SK-N-SH (cell line): ENCODE data around the gene SORCS3. TPM values are rescaled to one million over a fixed set of nuclear protein-coding genes. Genes with fewer than 3 reads are reported as not detected.
A peak's percentile ranks its signal among the peaks of the same experiment; 100 is the strongest.

ENCODE experiments used
- CTCF ChIA-PET: fragments of 300-600, 350-600 bp; formaldehyde crosslinking; extraction: SDS; loops from one replicate; lab custom pipeline; 2021; lab: Yijun Ruan, JAX
- POLR2A ChIA-PET: fragments of 350-600 bp; sonication (Branson Sonifier 250); formaldehyde crosslinking; extraction: SDS; loops from one replicate; lab custom pipeline; 2020; ENCODE audit warnings: antibody characterized with exemption, inconsistent platforms; lab: Yijun Ruan, JAX
- DNase-seq: peaks from one replicate; pipeline ENCODE4 v3.0.0; 2012
- H2AFZ ChIP-seq: fragments of 200-600 bp; sonication (generic); 2 replicates; pipeline ENCODE4 v1.8.1; 2016; ENCODE audit warnings: antibody characterized with exemption, mild to moderate bottlenecking, low read depth
- H3F3A ChIP-seq: fragments of 200-600 bp; sonication (generic); replicated peaks from 2 replicates; pipeline ENCODE3; 2016; ENCODE audit warnings: antibody characterized with exemption, mild to moderate bottlenecking; ENCODE audit not compliant: insufficient read depth
- H3K27ac ChIP-seq, 2 experiments: fragments of 200-500 bp in 1 of 2; fragments of 200-600 bp in 1 of 2; sonication (Bioruptor generic) in 1 of 2; sonication (generic), shearing (Covaris generic) in 1 of 2; 2 replicates each; pipeline versions ENCODE4 v1.5.1 to v1.6.1; 2014 to 2016; ENCODE audit warnings: low read depth in 2 of 2, inconsistent platforms in 1 of 2, low read length in 1 of 2, mild to moderate bottlenecking in 1 of 2, mixed read lengths in 1 of 2
- H3K27me3 ChIP-seq: fragments of 200-600 bp; sonication (generic), shearing (Covaris generic); 2 replicates; pipeline ENCODE4 v1.6.1; 2016; ENCODE audit warnings: mixed run types; ENCODE audit not compliant: insufficient read depth
- H3K36me3 ChIP-seq, 2 experiments: fragments of 200-500 bp in 1 of 2; fragments of 200-600 bp in 1 of 2; sonication (Bioruptor generic) in 1 of 2; sonication (generic) in 1 of 2; replicated peaks in 1 of 2; 2 replicates each; pipeline versions ENCODE3 to v1.5.1; 2014 to 2016; ENCODE audit warnings: low read length in 1 of 2, mild to moderate bottlenecking in 1 of 2; ENCODE audit not compliant: insufficient read depth in 2 of 2, control insufficient read depth in 1 of 2
- H3K4me1 ChIP-seq, 2 experiments: fragments of 200-500 bp in 1 of 2; fragments of 200-600 bp in 1 of 2; sonication (Bioruptor generic) in 1 of 2; sonication (generic), shearing (Covaris generic) in 1 of 2; 2 replicates each; pipeline versions ENCODE4 v1.5.1 to v1.6.1; 2014 to 2016; ENCODE audit warnings: low read depth in 1 of 2, low read length in 1 of 2, mixed run types in 1 of 2; ENCODE audit not compliant: insufficient read depth in 2 of 2, control insufficient read depth in 1 of 2
- H3K4me2 ChIP-seq: fragments of 200-600 bp; sonication (generic), shearing (Covaris generic); 2 replicates; pipeline ENCODE4 v1.6.1; 2017; ENCODE audit warnings: mixed run types
- H3K4me3 ChIP-seq, 2 experiments: fragments of 200-500 bp in 1 of 2; fragments of 200-600 bp in 1 of 2; sonication (Bioruptor generic) in 1 of 2; sonication (generic), shearing (Covaris generic) in 1 of 2; 2 replicates each; pipeline versions ENCODE4 v1.5.1 to v1.8.1; 2014 to 2016; ENCODE audit warnings: low read depth in 2 of 2, inconsistent platforms in 1 of 2, low read length in 1 of 2, mild to moderate bottlenecking in 1 of 2, mixed read lengths in 1 of 2, moderate library complexity in 1 of 2
- H3K79me2 ChIP-seq: fragments of 200-600 bp; sonication (generic); 2 replicates; pipeline ENCODE4 v1.8.1; 2017; ENCODE audit warnings: mild to moderate bottlenecking; ENCODE audit not compliant: insufficient read depth
- H3K9ac ChIP-seq: fragments of 200-600 bp; sonication (generic); 2 replicates; pipeline ENCODE4 v1.6.1; 2017; ENCODE audit warnings: mixed run types
- H3K9me2 ChIP-seq: fragments of 200-600 bp; sonication (generic); 2 replicates; pipeline ENCODE4 v1.6.1; 2017; ENCODE audit warnings: mixed run types
- H3K9me3 ChIP-seq: fragments of 200-600 bp; sonication (generic); 2 replicates; pipeline ENCODE4 v1.6.1; 2017; ENCODE audit warnings: mixed run types, mild to moderate bottlenecking, moderate library complexity
- H4K20me1 ChIP-seq: fragments of 200-600 bp; sonication (generic); 2 replicates; pipeline ENCODE4 v1.6.1; 2017; ENCODE audit warnings: mild to moderate bottlenecking, mixed run types; ENCODE audit not compliant: insufficient read depth
- ELF1 ChIP-seq: IDR thresholded peaks from 2 replicates; pipeline ENCODE4 v1.4.0; 2012
- EP300 ChIP-seq, 2 experiments: IDR thresholded peaks; 2 replicates each; pipeline versions ENCODE4 v1.4.0 to v1.6.1; 2012; ENCODE audit warnings: borderline replicate concordance in 1 of 2, low read depth in 1 of 2, low read length in 1 of 2
- EZH2phosphoT487 ChIP-seq: fragments of 200-600 bp; sonication (generic); IDR thresholded peaks from 2 replicates; pipeline ENCODE4 v1.6.1; 2017; ENCODE audit warnings: low read depth, mixed run types, mild to moderate bottlenecking, antibody characterized with exemption, moderate library complexity, borderline replicate concordance
- FOXJ3 ChIP-seq: sonication (generic); formaldehyde crosslinking; IDR thresholded peaks from 2 replicates; pipeline ENCODE4 v1.5.1; 2020; ENCODE audit warnings: mild to moderate bottlenecking, missing genetic modification reagents
- JUND ChIP-seq: IDR thresholded peaks from 2 replicates; pipeline ENCODE4 v1.4.0; 2012
- MAX ChIP-seq: IDR thresholded peaks from 2 replicates; pipeline ENCODE4 v1.4.0; 2012; ENCODE audit warnings: low read depth
- MXI1 ChIP-seq: IDR thresholded peaks from 2 replicates; pipeline ENCODE4 v1.6.1; 2012; ENCODE audit warnings: mild to moderate bottlenecking, low read depth, low read length, improper control_type of control experiment
- NRF1 ChIP-seq: IDR thresholded peaks from 2 replicates; pipeline ENCODE4 v1.6.1; 2012; ENCODE audit warnings: low read depth, mild to moderate bottlenecking, low read length
- POLR2AphosphoS5 ChIP-seq: IDR thresholded peaks from 2 replicates; pipeline ENCODE4 v1.6.1; 2012; ENCODE audit warnings: low read depth, low read length
- RAD21 ChIP-seq: IDR thresholded peaks from 2 replicates; pipeline ENCODE4 v1.6.1; 2012; ENCODE audit warnings: mild to moderate bottlenecking, low read length
- RFX5 ChIP-seq: IDR thresholded peaks from 2 replicates; pipeline ENCODE4 v1.6.1; 2012; ENCODE audit warnings: mild to moderate bottlenecking, improper control_type of control experiment, low read length
- SMC3 ChIP-seq: IDR thresholded peaks from 2 replicates; pipeline ENCODE4 v1.6.1; 2012; ENCODE audit warnings: low read depth, low read length, improper control_type of control experiment
- TEAD4 ChIP-seq: IDR thresholded peaks from 2 replicates; pipeline ENCODE4 v1.4.0; 2012; ENCODE audit warnings: mild to moderate bottlenecking, borderline replicate concordance; ENCODE audit not compliant: insufficient read depth
- YY1 ChIP-seq: IDR thresholded peaks from 2 replicates; pipeline ENCODE4 v1.4.0; 2012; ENCODE audit warnings: low read depth, mild to moderate bottlenecking
- WGBS: methylation state at CpG from one replicate; pipeline ENCODE4 v1.1.6; 2017; ENCODE audit warnings: low lambda C conversion rate; 5-methylcytosine and 5-hydroxymethylcytosine counted together
- polyA plus RNA-seq, 3 experiments: library from polyadenylated mRNA; depleted of rRNA; stranded (reverse); fragments of >200 nt; gene quantifications; 2 replicates each; pipeline ENCODE4 v1.2.3, GENCODE V29; 2012
- TF ChIP-seq, protein P1 (sequence below): IDR thresholded peaks from 2 replicates; pipeline ENCODE4 v1.4.0; 2012; ENCODE audit warnings: low read depth, borderline replicate concordance
- TF ChIP-seq, protein P2 (sequence below): fragments of 150-350 bp; IDR thresholded peaks from 2 replicates; pipeline ENCODE4 v1.6.1; 2016; ENCODE audit warnings: mild to moderate bottlenecking, low read depth, low read length
- TF ChIP-seq, protein P3 (sequence below): fragments of 150-350 bp; IDR thresholded peaks from 2 replicates; pipeline ENCODE4 v1.6.1; 2017; ENCODE audit warnings: antibody characterized with exemption, low read length, low read depth, borderline replicate concordance

Gene SORCS3
- polyA plus RNA-seq, 1 of the 3 experiments (the other 2 are of a cell fraction): not detected

GRCh38 chr10:105252911-105253310, 611.8 kb downstream of the SORCS3 start:
- H3K79me2 ChIP-seq: no peaks in the 10 kb centered on the region
- no peaks in the 10 kb centered on the region for H3K27me3 ChIP-seq
- no peak overlapping the region for H3K4me3 ChIP-seq
- no peak for DNase-seq
- no peaks in the 10 kb centered on the region for H3F3A ChIP-seq
- no peaks in the 10 kb centered on the region for H3K9me2 ChIP-seq
- POLR2A ChIA-PET: no interaction called here
- no peak overlapping the region for H3K4me2 ChIP-seq
- H4K20me1 ChIP-seq: no peaks in the 10 kb centered on the region
- H3K27ac ChIP-seq: no peak overlapping the region
- TF ChIP-seq MAX (no peak), EZH2phosphoT487 (no peak), MXI1 (no peak), RAD21 (no peak), SMC3 (no peak), JUND (no peak), TEAD4 (no peak), NRF1 (no peak), YY1 (no peak), FOXJ3 (no peak), RFX5 (no peak)
- TF ChIP-seq, protein P1, sequence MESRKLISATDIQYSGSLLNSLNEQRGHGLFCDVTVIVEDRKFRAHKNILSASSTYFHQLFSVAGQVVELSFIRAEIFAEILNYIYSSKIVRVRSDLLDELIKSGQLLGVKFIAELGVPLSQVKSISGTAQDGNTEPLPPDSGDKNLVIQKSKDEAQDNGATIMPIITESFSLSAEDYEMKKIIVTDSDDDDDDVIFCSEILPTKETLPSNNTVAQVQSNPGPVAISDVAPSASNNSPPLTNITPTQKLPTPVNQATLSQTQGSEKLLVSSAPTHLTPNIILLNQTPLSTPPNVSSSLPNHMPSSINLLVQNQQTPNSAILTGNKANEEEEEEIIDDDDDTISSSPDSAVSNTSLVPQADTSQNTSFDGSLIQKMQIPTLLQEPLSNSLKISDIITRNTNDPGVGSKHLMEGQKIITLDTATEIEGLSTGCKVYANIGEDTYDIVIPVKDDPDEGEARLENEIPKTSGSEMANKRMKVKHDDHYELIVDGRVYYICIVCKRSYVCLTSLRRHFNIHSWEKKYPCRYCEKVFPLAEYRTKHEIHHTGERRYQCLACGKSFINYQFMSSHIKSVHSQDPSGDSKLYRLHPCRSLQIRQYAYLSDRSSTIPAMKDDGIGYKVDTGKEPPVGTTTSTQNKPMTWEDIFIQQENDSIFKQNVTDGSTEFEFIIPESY: no peak
- TF ChIP-seq, protein P2, sequence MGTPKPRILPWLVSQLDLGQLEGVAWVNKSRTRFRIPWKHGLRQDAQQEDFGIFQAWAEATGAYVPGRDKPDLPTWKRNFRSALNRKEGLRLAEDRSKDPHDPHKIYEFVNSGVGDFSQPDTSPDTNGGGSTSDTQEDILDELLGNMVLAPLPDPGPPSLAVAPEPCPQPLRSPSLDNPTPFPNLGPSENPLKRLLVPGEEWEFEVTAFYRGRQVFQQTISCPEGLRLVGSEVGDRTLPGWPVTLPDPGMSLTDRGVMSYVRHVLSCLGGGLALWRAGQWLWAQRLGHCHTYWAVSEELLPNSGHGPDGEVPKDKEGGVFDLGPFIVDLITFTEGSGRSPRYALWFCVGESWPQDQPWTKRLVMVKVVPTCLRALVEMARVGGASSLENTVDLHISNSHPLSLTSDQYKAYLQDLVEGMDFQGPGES: no peak
- no peak overlapping the region for H2AFZ ChIP-seq
- no peaks in the 10 kb centered on the region for H3K36me3 ChIP-seq
- no peak overlapping the region for H3K9ac ChIP-seq
- CTCF ChIA-PET: interaction anchor here (0.6 to 1.7 kb wide), 2 partner anchors 9 to 303 kb away, joined by 3 to 6 read pairs; no protein-coding TSS in a partner anchor
- H3K4me1 ChIP-seq: peaks cover 0 to 15% of the 10 kb centered on the region in 2 experiments; a peak in 2 of 4 replicates
- no peaks in the 10 kb centered on the region for H3K9me3 ChIP-seq

GRCh38 chr10:105253515-105254212, 612.6 kb downstream of the SORCS3 start:
- Histone ChIP-seq H3K4me1 (peaks cover 0 to 15% of the 10 kb centered on the region in 2 experiments; a peak in 2 of 4 replicates), H2AFZ (no peak overlapping the region), H3K9ac (no peak overlapping the region), H3K36me3 (no peaks in the 10 kb centered on the region), H3K4me2 (no peak overlapping the region), H3K9me3 (no peaks in the 10 kb centered on the region), H3F3A (no peaks in the 10 kb centered on the region), H4K20me1 (no peaks in the 10 kb centered on the region), H3K4me3 (no peak overlapping the region), H3K79me2 (no peaks in the 10 kb centered on the region), H3K9me2 (no peaks in the 10 kb centered on the region), H3K27ac (peak overlapping the region in 1 of 2 experiments; percentile 41; a peak in 1 of 4 replicates), H3K27me3 (no peaks in the 10 kb centered on the region)
- 9% methylated on average over 8 of the region's 8 CpGs for WGBS
- ChIA-PET CTCF (interaction anchor here (0.9 to 1.7 kb wide), 2 partner anchors 9 to 14 kb away, joined by 4 to 6 read pairs; no protein-coding TSS in a partner anchor), POLR2A (no interaction called here)
- DNase-seq: peak; percentile 55
- TF ChIP-seq EP300 (IDR thresholded peaks at IDR 0.05; ENCODE audit: borderline replicate concordance in 1 of 2, low read depth in 1 of 2, low read length in 1 of 2): peak in 1 of 2 experiments; percentile 64; a peak in 2 of 4 replicates
- TF ChIP-seq MXI1: no peak
- TF ChIP-seq, protein P2: no peak
- TF ChIP-seq EZH2phosphoT487: no peak
- TF ChIP-seq, protein P1: no peak
- TF ChIP-seq, protein P3, sequence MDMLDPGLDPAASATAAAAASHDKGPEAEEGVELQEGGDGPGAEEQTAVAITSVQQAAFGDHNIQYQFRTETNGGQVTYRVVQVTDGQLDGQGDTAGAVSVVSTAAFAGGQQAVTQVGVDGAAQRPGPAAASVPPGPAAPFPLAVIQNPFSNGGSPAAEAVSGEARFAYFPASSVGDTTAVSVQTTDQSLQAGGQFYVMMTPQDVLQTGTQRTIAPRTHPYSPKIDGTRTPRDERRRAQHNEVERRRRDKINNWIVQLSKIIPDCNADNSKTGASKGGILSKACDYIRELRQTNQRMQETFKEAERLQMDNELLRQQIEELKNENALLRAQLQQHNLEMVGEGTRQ: no peak
- TF ChIP-seq POLR2AphosphoS5: no peak
- TF ChIP-seq ELF1: no peak
